ENCODE measurements around the gene CLEC10A.

DNA sequence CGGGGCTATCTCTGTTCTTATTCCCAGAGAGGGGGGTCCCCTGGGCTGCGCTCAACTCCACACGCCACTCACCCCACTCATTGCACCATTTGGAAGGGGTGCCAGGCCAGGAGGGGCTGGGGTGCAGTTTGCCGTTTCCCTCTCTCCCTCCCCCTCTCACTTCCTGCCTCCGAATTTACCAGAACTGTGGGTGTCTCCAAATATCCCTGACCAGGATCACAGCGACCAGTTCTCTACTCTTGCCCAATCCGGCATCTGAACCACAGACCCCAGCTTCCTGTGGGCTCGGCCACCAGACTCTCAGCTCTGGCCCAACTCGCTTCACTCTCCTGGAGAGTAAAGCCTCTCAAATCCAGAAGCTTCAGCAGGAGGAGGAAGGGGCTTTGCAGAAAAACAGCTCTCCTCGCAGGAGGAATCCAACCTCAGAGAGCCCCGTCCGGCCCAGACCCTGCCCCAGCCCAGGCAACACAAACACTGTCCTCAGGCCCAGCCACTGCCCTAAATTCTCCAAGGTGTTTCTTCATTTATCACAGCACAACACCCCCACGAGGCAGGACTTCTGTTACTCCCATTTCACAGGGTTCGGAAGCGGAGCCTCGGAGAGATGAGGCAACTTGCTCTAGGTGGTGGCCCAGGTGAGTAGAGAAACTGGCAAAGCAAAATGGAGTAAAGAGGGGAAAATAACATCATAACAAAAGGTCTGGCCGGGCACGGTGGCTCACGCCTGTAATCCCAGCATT lies 35.0 kb upstream of the CLEC10A start:
- TF ChIP-seq POLR2A (IDR thresholded peaks at IDR 0.05) = peak; percentile 49
- TF ChIP-seq CTCF (IDR thresholded peaks at IDR 0.05) = no peak
